Prostate gland (tissue), 2 donors: Measurements from ENCODE around the gene ZKSCAN3.

ENCODE experiments used
- CTCF ChIP-seq, 4 experiments: fragments of 200-600 bp in 2 of 4; fragments of 450-650 bp in 2 of 4; sonication (generic) in 2 of 4; IDR thresholded peaks; 1 replicate in 3 of 4; 2 replicates in 1 of 4; pipeline ENCODE4 v1.5.1; 2016 to 2019; ENCODE audit warnings: antibody characterized with exemption in 4 of 4, mild to moderate bottlenecking in 2 of 4, moderate library complexity in 2 of 4
- POLR2A ChIP-seq: fragments of 450-650 bp; IDR thresholded peaks from one replicate; pipeline ENCODE4 v1.6.1; 2016; ENCODE audit warnings: antibody characterized with exemption, mild to moderate bottlenecking
- POLR2AphosphoS5 ChIP-seq: sonication (generic); formaldehyde crosslinking; IDR thresholded peaks from one replicate; pipeline ENCODE4 v1.6.1; 2017; ENCODE audit warnings: antibody characterized with exemption

GRCh38 chr6:28373925-28374324, 24.2 kb downstream of the ZKSCAN3 start:
- no peak for TF ChIP-seq POLR2A
- no peak for TF ChIP-seq CTCF (IDR thresholded peaks at IDR 0.05)
- TF ChIP-seq POLR2AphosphoS5 = no peak
